DND-41 (cell line): Measurements from ENCODE around the gene ANO3.

Experiments used
- EZH2 ChIP-seq: IDR thresholded peaks from 3 replicates; pipeline ENCODE4 v1.6.1; 2012; ENCODE audit warnings: borderline replicate concordance, low read depth, mild to moderate bottlenecking, moderate library complexity, low read length, inconsistent platforms; ENCODE audit not compliant: severe bottlenecking
- TF ChIP-seq, protein P1 (sequence below): IDR thresholded peaks from 2 replicates; pipeline ENCODE4 v1.5.1; 2012; ENCODE audit warnings: borderline replicate concordance, low read length, moderate library complexity, mild to moderate bottlenecking; ENCODE audit not compliant: poor library complexity, severe bottlenecking; ENCODE audit errors: extremely low read depth

DNA sequence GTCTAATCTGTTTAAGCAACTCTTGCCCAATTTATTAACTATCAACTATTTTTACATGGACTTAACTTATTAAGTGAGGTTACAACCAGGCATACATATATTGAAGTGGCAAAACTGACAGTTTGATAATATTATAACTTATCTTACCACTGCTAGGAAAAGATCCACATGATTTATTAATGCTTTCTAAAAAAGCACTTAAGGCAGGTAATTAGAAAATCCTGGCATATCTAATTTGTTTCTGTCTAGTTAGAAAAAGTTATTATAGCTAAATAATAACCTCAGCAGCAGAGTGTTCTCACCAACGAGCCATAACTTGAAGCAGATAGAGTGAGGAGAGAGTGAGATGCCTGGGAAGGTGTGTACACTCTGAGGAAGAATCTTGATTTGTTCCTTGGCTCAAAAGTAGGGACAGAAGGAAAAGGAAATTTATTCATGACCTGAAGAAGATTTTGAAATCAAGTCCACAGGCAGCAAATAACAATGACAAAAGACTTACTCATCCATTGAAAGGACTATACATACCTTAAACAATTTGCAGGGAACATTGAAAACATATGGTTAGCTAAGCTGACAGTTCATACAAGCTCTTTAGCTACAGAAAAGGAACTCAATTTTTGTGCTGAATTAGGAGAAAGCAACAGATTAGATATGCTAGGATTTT is 247.2 kb downstream of the ANO3 start:
- TF ChIP-seq, protein P1, sequence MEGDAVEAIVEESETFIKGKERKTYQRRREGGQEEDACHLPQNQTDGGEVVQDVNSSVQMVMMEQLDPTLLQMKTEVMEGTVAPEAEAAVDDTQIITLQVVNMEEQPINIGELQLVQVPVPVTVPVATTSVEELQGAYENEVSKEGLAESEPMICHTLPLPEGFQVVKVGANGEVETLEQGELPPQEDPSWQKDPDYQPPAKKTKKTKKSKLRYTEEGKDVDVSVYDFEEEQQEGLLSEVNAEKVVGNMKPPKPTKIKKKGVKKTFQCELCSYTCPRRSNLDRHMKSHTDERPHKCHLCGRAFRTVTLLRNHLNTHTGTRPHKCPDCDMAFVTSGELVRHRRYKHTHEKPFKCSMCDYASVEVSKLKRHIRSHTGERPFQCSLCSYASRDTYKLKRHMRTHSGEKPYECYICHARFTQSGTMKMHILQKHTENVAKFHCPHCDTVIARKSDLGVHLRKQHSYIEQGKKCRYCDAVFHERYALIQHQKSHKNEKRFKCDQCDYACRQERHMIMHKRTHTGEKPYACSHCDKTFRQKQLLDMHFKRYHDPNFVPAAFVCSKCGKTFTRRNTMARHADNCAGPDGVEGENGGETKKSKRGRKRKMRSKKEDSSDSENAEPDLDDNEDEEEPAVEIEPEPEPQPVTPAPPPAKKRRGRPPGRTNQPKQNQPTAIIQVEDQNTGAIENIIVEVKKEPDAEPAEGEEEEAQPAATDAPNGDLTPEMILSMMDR, result no peak
- no peak for TF ChIP-seq EZH2
